B cell (primary cell): Measurements from ENCODE around the gene RANBP3.

Experiments
- EZH2 ChIP-seq: IDR thresholded peaks from 2 replicates; pipeline ENCODE4 v1.6.1; 2012; ENCODE audit warnings: borderline replicate concordance, low read depth, mild to moderate bottlenecking, moderate library complexity, low read length; ENCODE audit not compliant: insufficient read depth, poor library complexity, severe bottlenecking
- TF ChIP-seq, protein P1 (sequence below): fragments of 200-600 bp; IDR thresholded peaks from one replicate; pipeline ENCODE4 v1.8.0; 2022; ENCODE audit warnings: antibody characterized with exemption, mild to moderate bottlenecking

DNA sequence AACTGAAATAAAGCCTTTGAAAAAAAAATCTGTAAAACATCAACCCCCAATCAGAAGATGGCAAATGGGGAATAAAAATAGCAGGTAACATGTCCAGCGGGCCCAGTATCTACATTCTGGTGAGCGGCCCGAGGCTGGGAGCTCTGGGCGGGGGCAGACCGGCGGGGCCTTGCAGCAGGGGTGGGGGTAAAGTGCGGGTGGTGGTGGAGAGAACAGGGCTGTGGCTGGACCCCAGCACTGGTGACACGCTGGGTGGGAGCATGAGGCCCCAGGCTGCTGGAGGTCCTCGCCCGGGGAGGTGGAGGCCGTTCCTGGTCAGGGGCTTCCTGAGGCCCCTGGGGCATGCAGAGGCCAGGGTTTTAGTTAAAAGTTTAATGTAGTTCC lies 62.2 kb downstream of the RANBP3 start:
- TF ChIP-seq, protein P1, sequence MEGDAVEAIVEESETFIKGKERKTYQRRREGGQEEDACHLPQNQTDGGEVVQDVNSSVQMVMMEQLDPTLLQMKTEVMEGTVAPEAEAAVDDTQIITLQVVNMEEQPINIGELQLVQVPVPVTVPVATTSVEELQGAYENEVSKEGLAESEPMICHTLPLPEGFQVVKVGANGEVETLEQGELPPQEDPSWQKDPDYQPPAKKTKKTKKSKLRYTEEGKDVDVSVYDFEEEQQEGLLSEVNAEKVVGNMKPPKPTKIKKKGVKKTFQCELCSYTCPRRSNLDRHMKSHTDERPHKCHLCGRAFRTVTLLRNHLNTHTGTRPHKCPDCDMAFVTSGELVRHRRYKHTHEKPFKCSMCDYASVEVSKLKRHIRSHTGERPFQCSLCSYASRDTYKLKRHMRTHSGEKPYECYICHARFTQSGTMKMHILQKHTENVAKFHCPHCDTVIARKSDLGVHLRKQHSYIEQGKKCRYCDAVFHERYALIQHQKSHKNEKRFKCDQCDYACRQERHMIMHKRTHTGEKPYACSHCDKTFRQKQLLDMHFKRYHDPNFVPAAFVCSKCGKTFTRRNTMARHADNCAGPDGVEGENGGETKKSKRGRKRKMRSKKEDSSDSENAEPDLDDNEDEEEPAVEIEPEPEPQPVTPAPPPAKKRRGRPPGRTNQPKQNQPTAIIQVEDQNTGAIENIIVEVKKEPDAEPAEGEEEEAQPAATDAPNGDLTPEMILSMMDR: no peak
- TF ChIP-seq EZH2: no peak
